Globus pallidus (tissue), 1 donor: ENCODE data around the gene CDCA4.
"Not testable (repeated sequence)": the region's sequence is repeated elsewhere in the genome, so short reads cannot be mapped to it uniquely, and the experiment has no call there.

Experiments
- DNase-seq: peaks from one replicate; pipeline ENCODE4 v3.0.0-alpha.2; 2015; ENCODE audit warnings: low spot score

CDCA4 gene

DNA sequence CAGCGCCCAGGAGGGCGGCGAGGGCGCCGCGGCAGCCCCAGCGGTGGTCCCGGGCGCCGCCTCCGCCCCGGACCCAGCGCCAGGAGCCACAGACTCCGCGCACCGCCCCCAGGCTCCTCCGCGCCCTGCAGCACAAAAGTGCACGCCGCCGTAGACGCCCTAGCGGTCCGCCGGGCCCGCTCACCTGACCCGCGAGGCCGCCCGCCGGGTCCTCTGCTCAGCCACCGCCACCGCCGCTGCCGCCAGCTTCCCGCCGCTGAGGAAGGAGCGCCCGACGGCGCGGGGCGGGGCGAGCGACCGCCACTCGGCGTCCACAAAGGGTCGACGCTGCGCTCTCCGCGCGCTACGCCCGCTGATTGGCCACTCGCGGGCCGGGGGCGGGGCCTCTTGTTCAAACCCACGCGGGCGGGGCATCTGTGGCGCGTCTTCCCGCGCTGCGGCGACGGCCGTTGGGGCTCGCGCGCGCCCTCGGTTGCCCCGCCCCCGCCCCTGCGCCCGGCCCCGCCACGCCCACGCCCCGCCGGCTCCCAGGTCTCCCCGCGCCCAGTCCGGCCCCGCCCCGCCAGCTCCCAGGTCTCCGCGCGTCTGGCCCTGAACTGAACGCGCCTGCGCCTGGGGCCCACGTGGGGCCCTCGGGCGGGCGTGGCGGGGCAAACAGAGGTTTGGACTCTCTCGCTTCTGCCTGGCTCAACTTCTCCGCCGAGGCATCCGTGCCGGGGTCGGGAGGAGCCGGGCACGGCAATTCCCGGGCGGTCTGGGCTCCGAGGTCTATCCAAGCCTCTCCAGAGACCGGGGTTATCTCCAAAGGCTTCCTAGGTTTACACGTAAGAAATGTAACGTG is at the start of gene CDCA4:
TSS of gene CDCA4 (minus strand) at position 269 of the 841 bp plus-strand sequence. CDS start 9,154 bp downstream, outside the sequence.
- DNase-seq, result peak; percentile 96

DNA sequence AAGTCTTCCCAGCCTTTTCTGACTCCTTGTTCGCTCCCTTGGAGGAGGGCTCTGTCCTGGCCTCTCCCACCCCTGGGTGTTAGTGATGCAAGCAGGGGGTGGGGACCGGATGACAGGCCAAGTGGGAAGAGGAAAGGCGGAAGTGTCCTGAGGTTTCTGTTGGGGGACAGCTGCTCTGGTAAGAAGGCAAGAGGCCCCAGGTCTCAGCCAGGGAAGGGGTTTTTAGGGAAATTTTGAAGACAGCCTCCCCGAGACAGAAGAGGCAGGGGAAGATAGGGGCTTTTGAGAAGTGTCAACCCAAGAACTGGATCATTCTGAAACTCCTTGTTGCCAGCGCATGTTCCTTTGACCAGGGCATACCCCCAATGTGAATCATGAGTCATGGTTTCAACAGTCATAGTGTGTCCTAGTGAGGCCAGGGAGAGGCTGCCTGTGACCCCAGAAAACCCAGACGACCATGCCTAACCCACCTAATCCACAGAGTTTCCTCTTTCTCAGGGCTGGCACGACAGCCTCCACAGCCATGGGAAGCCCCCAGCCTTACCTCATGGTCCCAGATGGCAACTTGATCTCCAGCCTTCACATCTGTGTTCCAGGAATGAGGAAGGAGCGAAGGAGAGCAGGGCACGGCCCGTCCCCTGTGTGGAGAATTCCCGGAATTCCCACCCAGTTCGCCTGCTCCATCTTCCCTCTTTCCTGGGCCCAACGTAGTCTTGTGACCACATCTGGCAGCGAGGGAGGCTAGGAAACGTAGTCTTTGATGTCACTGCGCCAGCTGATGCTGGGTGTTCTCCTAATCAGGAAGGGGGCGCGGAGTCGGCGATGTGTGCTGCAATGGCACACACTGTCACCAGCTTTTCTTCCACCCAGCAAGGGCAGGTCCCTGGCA is 49.2 kb upstream of the CDCA4 start:
- DNase-seq, result no peak

DNA sequence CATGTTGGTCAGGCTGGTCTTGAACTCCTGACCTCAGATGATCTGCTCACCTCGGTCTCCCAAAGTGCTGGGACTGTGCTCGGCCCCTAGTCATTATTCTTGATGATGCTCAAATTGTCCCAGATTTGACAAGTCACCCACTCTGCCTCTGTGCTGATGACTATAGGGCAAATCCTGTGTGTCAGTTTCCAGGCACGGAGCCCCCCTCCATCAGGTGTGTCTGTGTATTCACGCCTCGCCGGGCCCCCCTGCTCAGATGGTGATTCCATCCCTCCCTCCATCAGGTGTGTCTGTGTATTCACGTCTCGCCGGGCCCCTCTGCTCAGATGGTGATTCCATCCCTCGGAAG is 48.6 kb upstream of the CDCA4 start:
- DNase-seq, result no peak

DNA sequence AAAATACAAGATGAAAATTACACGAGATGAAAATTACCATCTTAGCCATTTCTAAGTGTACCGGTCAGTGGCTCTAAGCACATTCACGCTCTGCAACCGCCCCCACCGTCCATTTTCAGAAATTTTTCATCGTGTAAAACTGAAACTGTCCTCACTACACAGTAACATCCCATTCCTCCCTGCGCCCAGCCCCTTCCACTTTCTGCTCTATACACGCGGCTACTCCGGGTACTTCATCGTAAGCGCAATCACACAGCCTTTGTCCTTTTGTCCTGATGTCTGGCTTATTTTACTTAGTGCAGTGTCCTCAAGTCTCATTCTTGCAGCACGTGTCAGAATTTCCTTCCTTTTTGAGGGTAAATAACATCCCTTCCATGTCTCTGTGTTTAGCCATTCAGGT is 47.9 kb upstream of the CDCA4 start:
- DNase-seq, result no peak

DNA sequence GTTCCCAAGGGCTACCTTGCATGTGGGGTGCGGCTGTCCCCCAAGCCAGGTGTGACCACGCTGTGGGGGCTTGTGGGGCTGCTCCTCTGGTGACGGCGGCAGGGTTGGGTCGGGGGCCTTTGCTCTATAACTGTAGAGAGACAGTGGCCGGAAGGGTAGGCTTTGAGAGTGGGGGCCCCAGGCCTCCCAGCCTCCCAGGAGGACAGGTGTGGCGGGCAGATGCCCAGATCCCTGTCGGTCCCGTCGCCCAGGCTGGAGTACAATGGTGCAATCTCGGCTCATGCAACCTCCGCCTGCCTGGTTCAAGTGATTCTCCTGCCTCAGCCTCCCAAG is 47.1 kb upstream of the CDCA4 start:
- DNase-seq, result no peak

DNA sequence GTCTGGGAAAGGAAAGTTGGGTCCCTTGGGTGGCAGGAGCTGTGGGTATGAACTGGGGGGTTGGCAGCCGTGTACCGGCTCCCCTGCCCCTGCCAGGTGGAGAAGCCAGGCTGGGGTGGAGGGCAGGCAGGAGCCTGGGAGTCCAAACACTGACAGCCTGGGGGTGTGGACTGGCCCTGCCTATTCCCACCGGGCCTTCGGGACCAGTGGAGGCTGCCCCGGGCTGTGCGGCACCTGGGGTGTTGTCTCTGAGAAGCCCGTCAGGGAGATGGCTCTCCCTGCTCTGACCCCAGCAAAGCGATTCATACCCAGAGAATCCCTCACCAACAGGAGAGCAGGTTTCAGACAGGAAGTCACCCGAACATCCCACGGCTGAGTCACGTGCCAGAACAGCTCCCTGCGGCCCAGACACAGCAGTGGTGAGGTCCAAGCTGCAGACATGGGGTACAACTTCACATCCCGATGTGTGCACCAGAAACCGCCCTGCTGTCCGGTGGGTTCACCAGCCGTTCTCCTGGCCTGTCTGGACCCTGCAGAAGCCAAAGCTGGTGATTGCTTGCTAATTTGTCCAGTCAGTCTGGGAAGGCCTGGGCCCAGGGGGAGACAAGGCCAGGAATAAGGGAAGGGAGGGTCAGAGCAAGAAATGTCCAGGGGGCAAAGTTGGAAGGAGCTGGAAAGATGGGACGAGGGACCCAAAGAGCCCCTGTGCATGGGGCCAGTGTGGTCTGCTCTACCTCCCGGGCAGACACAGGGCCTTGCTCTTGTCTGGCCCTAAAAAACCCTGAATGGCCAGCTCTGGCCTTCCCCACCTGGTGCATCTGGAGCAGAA is 46.5 kb upstream of the CDCA4 start:
- DNase-seq, result no peak

DNA sequence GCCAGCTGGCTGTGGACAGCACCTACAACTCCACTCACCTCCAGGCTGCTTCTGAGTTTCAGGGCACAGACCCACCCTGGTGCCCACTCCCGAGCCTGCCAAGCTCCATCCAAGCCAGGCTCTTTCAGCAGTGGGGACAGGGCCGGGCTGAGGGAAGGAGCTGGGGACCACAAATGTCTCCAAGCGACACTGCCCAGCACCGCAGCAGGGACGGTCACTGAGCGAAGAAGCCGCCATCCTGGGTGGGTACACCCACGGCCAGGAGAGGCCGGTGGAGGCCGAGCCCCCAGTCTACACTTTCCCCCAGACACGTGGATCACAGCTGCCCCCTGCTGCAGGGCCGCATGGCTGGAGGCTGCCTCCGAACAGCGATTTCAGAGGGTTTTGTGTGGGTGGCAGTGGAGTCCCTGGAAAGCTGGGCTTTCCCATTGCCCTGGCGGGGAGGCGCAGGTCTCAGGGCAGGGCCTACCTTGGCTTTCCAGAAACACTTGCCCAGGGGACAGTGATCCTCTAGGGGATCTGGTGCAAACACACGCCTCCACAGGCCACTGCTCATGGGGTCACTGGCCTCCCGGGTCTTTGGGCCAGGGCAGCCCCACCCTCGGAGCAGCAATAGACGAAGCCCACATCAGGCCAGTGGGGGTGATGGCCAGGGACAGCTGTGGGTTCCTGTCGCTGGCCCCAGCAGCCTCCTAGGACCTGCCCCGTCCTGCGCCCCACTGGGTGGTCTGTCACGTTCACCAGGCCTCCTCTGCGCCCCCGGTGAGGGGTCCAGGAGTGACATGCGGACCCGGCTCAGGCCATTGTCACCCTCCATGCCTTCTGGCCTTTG is 45.6 kb upstream of the CDCA4 start:
- DNase-seq, result no peak

DNA sequence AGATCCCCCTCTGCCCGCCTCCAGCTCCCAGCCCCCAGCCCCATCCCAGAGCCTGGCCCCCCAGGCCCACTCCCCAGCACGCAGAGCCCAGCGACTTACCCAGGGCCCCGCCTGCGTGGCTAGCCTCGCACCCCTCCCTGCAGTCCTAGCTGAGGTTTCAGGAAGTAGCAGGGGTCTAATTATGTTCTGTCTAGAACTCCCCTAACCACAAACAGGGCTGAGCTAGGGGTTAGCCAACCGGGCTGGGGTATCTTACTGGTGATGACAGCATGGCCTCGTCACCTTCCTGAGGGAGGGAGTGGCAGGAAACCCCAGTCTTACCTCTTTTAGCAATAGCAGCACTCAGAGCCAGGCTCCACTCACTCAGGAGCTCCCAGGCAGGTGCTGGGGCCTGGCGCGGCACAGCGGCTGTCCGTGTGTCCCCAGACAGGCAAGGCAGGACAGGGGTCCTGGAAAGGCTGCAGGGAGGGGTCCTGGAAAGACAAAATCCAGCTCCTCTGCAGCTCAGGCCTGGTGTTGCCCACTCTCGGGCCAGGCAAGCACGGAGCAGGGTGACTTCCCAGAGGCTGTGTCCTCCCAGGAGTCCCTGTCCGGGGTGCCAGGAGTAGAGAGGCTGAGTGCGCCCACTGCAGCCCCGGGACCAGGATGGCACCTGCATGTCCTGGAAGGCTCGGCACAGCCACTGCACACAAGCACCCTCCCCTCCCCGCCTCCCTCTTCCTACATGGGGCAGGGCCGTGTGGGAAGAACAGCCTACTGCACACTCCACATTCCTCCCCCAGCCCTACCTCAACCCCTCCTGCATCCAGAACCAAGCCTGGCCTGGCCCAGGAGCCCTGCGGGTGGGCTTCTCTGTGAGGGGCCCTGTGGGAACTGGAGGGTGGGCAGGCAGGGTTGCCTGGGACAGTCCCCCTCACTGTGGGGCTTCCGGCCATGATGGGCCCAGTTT is 44.7 kb upstream of the CDCA4 start, which contains the start of gene GPR132:
TSS of gene GPR132 (minus strand) at position 151 of the 949 bp plus-strand sequence. CDS start 10,010 bp downstream, outside the sequence.
- DNase-seq, result peak; percentile 49

DNA sequence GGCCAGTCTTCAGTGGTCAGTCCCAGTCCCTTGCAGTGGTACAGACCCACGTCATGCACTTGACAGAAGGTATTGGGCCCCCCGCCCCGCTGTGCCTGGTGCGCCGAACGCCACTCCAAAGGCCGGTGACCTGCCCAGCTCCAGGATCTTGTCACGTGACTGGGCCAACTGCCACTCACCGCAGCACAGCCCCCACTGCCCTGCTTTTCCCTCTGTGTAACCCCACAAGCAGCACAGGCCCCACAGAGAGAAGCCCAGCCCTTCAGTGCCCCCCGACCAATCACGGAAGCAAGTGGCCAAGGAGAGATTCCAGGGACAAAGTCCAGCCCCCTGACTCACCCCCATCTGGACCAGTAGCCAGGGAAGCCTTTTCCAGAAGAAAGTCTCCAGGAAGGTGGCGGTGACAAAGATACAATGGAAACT is 43.8 kb upstream of the CDCA4 start:
- no peak for DNase-seq

DNA sequence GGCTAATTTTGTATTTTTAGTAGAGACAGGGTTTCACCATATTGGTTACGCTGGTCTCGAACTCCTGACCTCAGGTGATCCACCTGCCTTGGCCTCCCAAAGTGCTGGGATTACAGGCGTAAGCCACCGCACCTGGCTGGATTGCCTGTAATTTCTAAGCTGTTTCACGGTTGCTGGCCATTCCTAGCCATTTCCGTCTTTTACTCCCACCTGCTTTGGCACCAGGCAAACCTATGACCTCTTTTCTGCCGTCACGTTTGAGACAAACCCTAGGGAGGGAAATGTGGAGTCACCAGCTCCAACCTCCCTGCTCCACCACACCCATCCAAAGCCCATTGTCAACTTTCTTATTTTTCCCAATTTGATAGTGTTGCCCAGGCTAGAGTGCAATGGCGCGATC is 43.1 kb upstream of the CDCA4 start:
- no peak for DNase-seq

DNA sequence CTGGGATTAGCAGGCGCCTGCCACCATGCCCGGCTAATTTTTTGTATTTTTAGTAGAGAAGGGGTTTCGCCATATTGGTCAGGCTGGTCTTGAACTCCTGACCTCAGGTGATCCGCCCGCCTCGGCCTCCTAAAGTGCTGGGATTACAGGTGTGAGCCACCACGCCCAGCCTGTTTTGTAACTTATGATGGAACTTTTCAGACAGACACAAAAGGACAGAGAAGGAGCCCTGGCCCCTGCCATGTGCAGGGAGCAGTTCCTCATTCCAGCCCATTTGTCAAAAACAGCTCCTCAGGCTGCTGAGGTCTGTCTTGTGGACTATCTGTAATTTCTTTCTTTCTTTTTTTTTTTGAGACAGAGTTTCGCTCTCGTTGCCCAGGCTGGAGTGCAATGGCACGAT is 42.6 kb upstream of the CDCA4 start:
- not testable (repeated sequence) for DNase-seq

DNA sequence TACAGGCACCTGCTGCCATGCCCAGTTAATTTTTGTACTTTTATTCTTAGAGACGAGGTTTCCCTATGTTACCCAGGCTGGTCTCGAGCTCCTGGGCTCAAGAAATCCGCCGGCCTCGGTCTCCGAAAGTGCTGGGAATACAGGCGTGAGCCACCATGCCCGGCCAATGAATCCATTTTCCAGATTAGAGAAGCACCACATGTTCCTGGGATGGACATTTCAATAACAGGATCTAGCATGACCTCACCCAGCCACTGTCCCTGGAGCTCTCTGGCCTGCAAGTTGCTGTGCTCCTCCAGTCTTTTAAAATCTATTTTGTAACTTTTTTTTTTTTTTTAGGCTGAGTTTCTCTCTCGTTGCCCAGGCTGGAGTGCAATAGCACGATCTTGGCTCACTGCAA is 42.2 kb upstream of the CDCA4 start:
- no peak for DNase-seq

DNA sequence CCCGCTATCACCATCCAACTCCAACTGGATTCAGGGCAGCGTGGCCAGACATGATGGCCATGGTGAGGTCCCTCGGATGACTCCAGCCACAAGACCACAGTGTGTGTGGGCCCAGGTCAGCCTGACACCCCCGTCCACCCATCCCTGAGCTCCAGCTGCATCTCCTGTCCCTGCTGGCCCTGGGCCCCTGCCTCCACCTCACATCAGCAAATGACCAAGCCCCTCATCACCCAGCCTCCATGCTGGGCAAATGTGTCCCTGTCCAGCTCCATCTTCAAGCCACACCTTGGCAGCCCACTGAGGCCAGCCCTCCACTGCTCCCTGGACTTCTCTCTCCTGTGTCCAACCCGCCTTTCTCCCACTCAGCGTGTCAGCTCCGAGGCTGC is 41.2 kb upstream of the CDCA4 start:
- DNase-seq, result no peak

DNA sequence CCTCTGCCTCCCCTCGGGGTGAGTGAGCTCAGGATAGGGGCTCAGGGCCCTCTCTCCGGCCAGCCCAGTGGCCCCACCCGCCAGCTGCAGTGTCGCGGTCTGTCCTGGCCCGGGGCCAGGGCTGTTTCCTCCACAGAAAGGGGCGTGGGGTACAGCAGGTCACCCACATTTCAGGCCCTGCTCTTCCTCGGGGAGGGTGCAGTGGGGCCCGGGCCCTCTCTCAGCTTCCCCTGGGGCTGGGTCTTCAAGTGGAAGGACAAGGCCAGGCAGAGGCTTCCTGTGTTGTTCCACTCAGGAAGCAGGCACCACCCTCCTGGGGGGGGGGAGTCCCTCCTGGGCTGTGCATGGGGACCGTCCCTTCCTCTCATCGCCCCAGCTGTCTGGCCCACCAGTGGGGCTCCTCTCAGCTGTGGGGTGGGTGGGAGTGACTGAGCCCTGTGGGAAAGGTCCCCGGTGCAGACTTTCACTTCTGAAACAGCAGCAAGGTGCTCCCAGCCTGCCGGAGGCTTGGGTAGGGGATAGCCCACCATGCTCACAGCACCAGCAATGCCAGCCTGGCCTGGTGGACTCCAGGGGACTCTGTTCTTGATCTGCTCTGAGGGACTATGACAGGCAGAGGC is 40.7 kb upstream of the CDCA4 start:
- no peak for DNase-seq

DNA sequence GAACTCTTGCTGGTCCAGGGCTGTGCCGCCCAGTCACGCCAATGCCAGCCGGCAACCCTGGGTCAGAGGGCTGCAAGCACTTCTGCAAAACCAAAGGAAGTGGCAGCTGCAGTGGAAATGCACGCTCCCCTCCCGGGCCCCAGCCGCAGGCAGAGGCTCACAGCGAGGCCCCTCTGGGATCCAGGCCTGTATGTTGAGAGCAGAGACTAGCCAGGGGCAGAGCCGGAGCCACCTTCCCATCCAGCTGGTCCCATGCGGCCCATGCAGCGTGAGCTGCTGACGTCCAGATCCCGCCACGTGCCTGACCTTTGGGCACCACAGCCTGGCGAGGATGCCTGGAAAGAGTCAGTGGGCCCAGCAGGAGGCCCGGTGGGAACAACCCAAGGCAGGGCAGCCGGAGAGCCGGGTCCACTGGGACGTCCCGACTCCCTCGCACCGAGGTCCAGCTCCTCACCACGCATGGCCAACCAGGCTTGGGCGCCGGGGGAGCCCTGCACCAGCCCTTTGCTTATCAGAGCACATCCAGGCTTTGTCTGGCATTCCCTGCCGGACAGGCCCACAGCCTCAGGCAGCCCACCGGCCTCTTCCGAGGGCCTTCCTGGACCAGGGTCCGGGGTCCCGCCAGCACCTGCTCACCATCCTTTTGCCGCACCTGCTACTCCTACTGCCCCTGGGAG is 40.0 kb upstream of the CDCA4 start:
- DNase-seq, result no peak

DNA sequence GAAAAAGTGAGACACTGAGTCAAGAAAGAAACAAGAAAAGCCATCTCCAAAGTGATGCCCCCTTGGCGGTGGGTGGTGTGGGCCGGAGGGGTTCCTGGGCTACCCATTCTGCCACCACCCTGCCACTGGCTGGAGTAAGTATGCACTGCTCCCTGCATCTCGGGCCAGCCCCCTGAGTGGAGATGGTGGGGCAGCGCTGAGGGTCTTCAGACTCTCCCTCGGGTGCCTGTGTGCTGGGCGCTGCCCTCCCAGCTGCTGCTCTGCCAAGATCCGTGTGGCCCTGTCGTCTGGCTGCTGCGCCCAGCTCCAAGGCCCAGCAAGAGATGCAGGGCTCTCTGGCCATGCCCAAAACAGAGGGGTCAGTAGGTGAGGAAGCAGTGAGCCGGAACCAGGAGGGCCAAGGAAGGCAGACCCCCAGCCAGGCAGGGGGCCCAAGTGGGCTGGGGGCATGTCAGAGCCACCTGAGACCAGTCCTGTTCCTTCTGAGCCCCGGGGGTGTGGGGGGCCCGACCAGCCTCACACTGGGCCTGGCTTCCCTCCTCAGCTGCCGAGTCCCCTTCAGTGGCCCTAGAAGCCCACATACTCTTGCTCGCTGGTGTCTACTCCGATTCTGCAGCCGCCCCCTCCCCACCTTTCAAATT is 39.2 kb upstream of the CDCA4 start:
- no peak for DNase-seq

DNA sequence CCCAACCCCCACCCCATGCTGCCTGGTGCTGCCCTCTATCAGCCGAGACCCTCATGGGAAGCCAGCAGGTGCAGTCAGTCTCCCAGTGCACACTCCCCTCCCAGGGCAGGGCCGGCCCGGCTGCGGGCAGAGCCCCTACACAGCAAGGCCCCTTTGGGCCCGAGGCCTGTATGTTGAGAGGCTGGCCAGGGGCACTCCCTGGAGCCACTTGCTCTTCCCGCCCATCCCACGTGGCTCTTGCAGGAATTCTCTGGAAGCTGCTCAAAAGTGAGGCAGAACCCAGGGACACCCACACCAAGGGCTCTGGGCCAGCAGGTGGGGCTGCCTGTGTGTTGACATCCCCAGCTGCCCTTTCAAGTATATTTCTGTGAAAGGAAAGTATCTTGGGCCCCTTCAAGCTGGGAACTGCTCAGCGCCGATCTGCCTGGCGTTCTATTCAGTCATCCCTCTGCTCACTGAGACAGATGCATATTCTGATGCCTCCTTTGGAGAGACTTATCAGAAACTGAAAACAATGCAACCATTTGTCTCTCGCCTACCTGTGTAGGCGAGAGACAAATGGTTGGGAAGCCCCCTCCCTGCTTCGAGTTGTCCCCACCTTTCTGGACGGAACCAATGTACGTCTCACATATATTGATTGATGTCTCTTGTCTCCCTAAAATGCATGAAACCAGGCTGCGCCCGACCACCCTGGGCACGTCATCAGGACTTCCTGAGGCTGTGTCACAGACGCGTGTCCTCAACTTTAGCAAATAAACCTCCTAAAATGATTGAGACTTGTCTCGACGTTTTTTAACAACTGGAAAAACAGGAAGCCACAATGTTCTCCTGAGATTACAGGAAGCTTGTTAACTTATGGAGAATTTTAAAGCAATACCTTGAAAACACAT is 38.4 kb upstream of the CDCA4 start:
- no peak for DNase-seq
